HG02840 (cell line): ENCODE measurements around the gene LRP1B.

Experiments
- ATAC-seq: cut with Tn5 transposase; IDR thresholded peaks from one replicate; pipeline ENCODE4 v1.9.1; 2021; ENCODE audit warnings: mild to moderate bottlenecking, moderate library complexity, moderate number of reproducible peaks; ENCODE audit not compliant: unreplicated experiment, low FRiP score

The LRP1B gene

GRCh38 chr2:141534666-141535362 is 596.0 kb downstream of the LRP1B start:
- ATAC-seq: no peak

- no peak for ATAC-seq
Measured at GRCh38 chr2:141529659-141530058, 601.2 kb downstream of the LRP1B start.

GRCh38 chr2:141528990-141529389 is 601.8 kb downstream of the LRP1B start:
- peak; percentile 51 for ATAC-seq

- ATAC-seq: no peak
Measured at GRCh38 chr2:141526760-141527159, 604.1 kb downstream of the LRP1B start.

GRCh38 chr2:141524777-141525176 is 606.0 kb downstream of the LRP1B start:
- ATAC-seq: no peak

GRCh38 chr2:141523199-141523598 is 607.6 kb downstream of the LRP1B start:
- peak; percentile 61 for ATAC-seq

GRCh38 chr2:141522702-141523101 is 608.1 kb downstream of the LRP1B start:
- no peak for ATAC-seq

- no peak for ATAC-seq
Measured at GRCh38 chr2:141522048-141522447, 608.8 kb downstream of the LRP1B start.

GRCh38 chr2:141519906-141520305 is 610.9 kb downstream of the LRP1B start:
- no peak for ATAC-seq

- ATAC-seq: no peak
Measured at GRCh38 chr2:141517852-141518421, 612.9 kb downstream of the LRP1B start.

GRCh38 chr2:141517180-141517851 is 613.5 kb downstream of the LRP1B start:
- ATAC-seq: no peak

- no peak for ATAC-seq
Measured at GRCh38 chr2:141515931-141516330, 614.9 kb downstream of the LRP1B start.

GRCh38 chr2:141513853-141514252 is 617.0 kb downstream of the LRP1B start:
- peak; percentile 100 for ATAC-seq

GRCh38 chr2:141508806-141509595 is 621.8 kb downstream of the LRP1B start:
- ATAC-seq: no peak

- no peak for ATAC-seq
Measured at GRCh38 chr2:141508086-141508752, 622.6 kb downstream of the LRP1B start.

- ATAC-seq: no peak
Measured at GRCh38 chr2:141506135-141506534, 624.7 kb downstream of the LRP1B start.

GRCh38 chr2:141501752-141502151 is 629.1 kb downstream of the LRP1B start:
- no peak for ATAC-seq

- ATAC-seq: no peak
Measured at GRCh38 chr2:141499123-141499522, 631.7 kb downstream of the LRP1B start.

GRCh38 chr2:141498561-141498960 is 632.3 kb downstream of the LRP1B start:
- no peak for ATAC-seq

- no peak for ATAC-seq
Measured at GRCh38 chr2:141497272-141497671, 633.5 kb downstream of the LRP1B start.
